IPS DF 19.7 (cell line): Measurements from ENCODE around the gene CACNA1C.

Experiments
- DNase-seq: peaks from one replicate; pipeline ENCODE4 v3.0.0-alpha.2; 2013; ENCODE audit warnings: low read depth, low spot score

CACNA1C gene

GRCh38 chr12:2618291-2618995 lies 565.7 kb downstream of the CACNA1C start:
- DNase-seq, result no peak

- DNase-seq, result no peak
Measured at GRCh38 chr12:2619136-2619535, 566.3 kb downstream of the CACNA1C start.

- no peak for DNase-seq
Measured at GRCh38 chr12:2622460-2622859, 569.7 kb downstream of the CACNA1C start.

- DNase-seq, result no peak
Measured at GRCh38 chr12:2623472-2623871, 570.7 kb downstream of the CACNA1C start.

- DNase-seq, result peak; percentile 52
Measured at GRCh38 chr12:2624543-2625288, 571.9 kb downstream of the CACNA1C start.

GRCh38 chr12:2625289-2625612 lies 572.5 kb downstream of the CACNA1C start:
- no peak for DNase-seq

- no peak for DNase-seq
Measured at GRCh38 chr12:2627076-2627834, 574.5 kb downstream of the CACNA1C start.

- DNase-seq, result no peak
Measured at GRCh38 chr12:2627835-2628191, 575.0 kb downstream of the CACNA1C start.

- no peak for DNase-seq
Measured at GRCh38 chr12:2628401-2628800, 575.6 kb downstream of the CACNA1C start.

- no peak for DNase-seq
Measured at GRCh38 chr12:2629051-2629450, 576.3 kb downstream of the CACNA1C start.

- DNase-seq, result no peak
Measured at GRCh38 chr12:2631653-2632350, 579.0 kb downstream of the CACNA1C start.

- DNase-seq, result no peak
Measured at GRCh38 chr12:2633176-2633824, 580.5 kb downstream of the CACNA1C start.

GRCh38 chr12:2633825-2634200 lies 581.0 kb downstream of the CACNA1C start:
- no peak for DNase-seq

- DNase-seq, result no peak
Measured at GRCh38 chr12:2634471-2634870, 581.7 kb downstream of the CACNA1C start.

GRCh38 chr12:2636741-2637340 lies 584.1 kb downstream of the CACNA1C start:
- no peak for DNase-seq

- no peak for DNase-seq
Measured at GRCh38 chr12:2637371-2637770, 584.6 kb downstream of the CACNA1C start.

GRCh38 chr12:2638273-2639019 lies 585.7 kb downstream of the CACNA1C start:
- DNase-seq, result no peak

- DNase-seq, result no peak
Measured at GRCh38 chr12:2639020-2639298, 586.2 kb downstream of the CACNA1C start.

GRCh38 chr12:2640281-2640680 lies 587.5 kb downstream of the CACNA1C start:
- no peak for DNase-seq

- DNase-seq, result no peak
Measured at GRCh38 chr12:2640709-2641108, 587.9 kb downstream of the CACNA1C start.

- no peak for DNase-seq
Measured at GRCh38 chr12:2641207-2641606, 588.4 kb downstream of the CACNA1C start.
